Stromal cell of bone marrow (primary cell): Measurements from ENCODE around the gene DTNB.

Experiments used
- DNase-seq: peaks from one replicate; pipeline ENCODE4 v3.0.0-alpha.2; 2012; ENCODE audit warnings: low read depth

Gene DTNB

GRCh38 chr2:25454824-25455611, 218.4 kb downstream of the DTNB start:
- DNase-seq = no peak

- DNase-seq = peak; percentile 18
Observed at GRCh38 chr2:25453199-25453905, 220.0 kb downstream of the DTNB start.

- no peak for DNase-seq
Observed at GRCh38 chr2:25448808-25449207, 224.6 kb downstream of the DTNB start.

- DNase-seq = no peak
Observed at GRCh38 chr2:25447018-25447417, 226.4 kb downstream of the DTNB start.

GRCh38 chr2:25446122-25446521, 227.3 kb downstream of the DTNB start:
- no peak for DNase-seq

- no peak for DNase-seq
Observed at GRCh38 chr2:25445464-25445863, 227.9 kb downstream of the DTNB start.

GRCh38 chr2:25444608-25445270, 228.6 kb downstream of the DTNB start:
- DNase-seq = no peak

- DNase-seq = no peak
Observed at GRCh38 chr2:25443766-25444165, 229.6 kb downstream of the DTNB start.

GRCh38 chr2:25441353-25441752, 232.0 kb downstream of the DTNB start:
- DNase-seq = no peak

GRCh38 chr2:25438793-25439192, 234.6 kb downstream of the DTNB start:
- no peak for DNase-seq

- DNase-seq = no peak
Observed at GRCh38 chr2:25437881-25438662, 235.3 kb downstream of the DTNB start.

- DNase-seq = no peak
Observed at GRCh38 chr2:25435421-25435820, 238.0 kb downstream of the DTNB start.

- DNase-seq = no peak
Observed at GRCh38 chr2:25431604-25432003, 241.8 kb downstream of the DTNB start.

- no peak for DNase-seq
Observed at GRCh38 chr2:25430556-25430955, 242.8 kb downstream of the DTNB start.

- DNase-seq = no peak
Observed at GRCh38 chr2:25426326-25426725, 247.1 kb downstream of the DTNB start.

GRCh38 chr2:25424426-25425028, 248.8 kb downstream of the DTNB start:
- no peak for DNase-seq

- DNase-seq = no peak
Observed at GRCh38 chr2:25421820-25422411, 251.5 kb downstream of the DTNB start.

- DNase-seq = no peak
Observed at GRCh38 chr2:25421289-25421688, 252.1 kb downstream of the DTNB start.

- DNase-seq = no peak
Observed at GRCh38 chr2:25420820-25421237, 252.5 kb downstream of the DTNB start.

GRCh38 chr2:25419678-25420242, 253.6 kb downstream of the DTNB start:
- no peak for DNase-seq
